ENCODE results near the gene CCDC68. TPM values are rescaled to one million over a fixed set of nuclear protein-coding genes. Genes with fewer than 3 reads are reported as not detected.

The CCDC68 gene
- total RNA-seq, 4 donors from 2014 or later, result 1.1 to 1.5 (median 1.3) TPM

DNA sequence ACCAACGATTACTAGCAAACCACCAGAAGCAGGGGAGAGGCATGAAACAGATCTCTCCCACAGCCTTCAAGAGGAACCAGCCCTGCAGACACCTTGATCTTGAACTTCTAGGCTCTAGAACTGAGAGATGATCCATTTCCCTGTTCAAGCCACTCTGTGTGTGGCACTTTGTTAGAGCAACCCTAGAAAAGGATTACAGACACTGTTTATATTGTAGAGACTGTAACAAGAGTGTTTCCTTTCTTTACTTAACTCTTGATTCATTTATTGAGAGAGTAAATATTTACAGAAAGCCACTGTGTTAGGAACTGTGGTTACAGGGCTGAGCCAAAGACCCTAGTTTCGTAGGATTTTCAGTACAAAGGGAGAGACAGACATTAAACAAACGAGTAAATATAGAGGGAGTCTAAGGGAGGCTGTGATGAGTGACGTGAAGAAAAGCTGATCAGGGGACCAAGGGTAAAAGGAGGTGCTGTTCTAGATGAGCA is 10.9 kb downstream of the CCDC68 start:
- DNase-seq (ENCODE audit: low spot score in 2 of 2), result no peak
- TF ChIP-seq, protein P1, sequence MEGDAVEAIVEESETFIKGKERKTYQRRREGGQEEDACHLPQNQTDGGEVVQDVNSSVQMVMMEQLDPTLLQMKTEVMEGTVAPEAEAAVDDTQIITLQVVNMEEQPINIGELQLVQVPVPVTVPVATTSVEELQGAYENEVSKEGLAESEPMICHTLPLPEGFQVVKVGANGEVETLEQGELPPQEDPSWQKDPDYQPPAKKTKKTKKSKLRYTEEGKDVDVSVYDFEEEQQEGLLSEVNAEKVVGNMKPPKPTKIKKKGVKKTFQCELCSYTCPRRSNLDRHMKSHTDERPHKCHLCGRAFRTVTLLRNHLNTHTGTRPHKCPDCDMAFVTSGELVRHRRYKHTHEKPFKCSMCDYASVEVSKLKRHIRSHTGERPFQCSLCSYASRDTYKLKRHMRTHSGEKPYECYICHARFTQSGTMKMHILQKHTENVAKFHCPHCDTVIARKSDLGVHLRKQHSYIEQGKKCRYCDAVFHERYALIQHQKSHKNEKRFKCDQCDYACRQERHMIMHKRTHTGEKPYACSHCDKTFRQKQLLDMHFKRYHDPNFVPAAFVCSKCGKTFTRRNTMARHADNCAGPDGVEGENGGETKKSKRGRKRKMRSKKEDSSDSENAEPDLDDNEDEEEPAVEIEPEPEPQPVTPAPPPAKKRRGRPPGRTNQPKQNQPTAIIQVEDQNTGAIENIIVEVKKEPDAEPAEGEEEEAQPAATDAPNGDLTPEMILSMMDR (IDR thresholded peaks at IDR 0.05), result no peak
- TF ChIP-seq POLR2A (IDR thresholded peaks at IDR 0.05), result no peak
- no peak overlapping the region for H3K4me3 ChIP-seq (ENCODE audit: low read depth, poor library complexity, severe bottlenecking)
- 77 to 82% methylated on average over 4 of the region's 4 CpGs for WGBS, 2 donors
- intact Hi-C loops (cut with DNase I; ENCODE audit: low total_unique reads), result no loop called here

DNA sequence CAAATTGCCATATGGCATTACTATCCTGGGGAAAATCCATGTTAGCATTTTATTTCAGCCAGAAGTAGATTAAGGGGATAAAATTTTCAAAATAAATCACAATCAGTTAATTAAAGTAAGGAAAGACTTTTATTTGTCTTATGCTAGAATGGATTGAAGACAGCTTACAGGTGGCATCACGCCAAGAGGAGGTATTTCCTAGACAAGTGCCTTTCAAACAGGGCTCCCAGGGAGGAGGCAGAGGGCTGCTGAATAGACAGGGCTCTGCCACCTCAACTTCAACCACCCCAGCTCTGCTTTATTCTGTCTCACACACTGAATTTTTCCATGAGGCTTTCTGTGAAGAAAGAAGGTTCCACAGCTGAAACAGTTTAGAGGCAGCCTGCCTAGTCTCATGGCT is 12.2 kb downstream of the CCDC68 start:
- TF ChIP-seq, protein P1 (IDR thresholded peaks at IDR 0.05), result no peak

DNA sequence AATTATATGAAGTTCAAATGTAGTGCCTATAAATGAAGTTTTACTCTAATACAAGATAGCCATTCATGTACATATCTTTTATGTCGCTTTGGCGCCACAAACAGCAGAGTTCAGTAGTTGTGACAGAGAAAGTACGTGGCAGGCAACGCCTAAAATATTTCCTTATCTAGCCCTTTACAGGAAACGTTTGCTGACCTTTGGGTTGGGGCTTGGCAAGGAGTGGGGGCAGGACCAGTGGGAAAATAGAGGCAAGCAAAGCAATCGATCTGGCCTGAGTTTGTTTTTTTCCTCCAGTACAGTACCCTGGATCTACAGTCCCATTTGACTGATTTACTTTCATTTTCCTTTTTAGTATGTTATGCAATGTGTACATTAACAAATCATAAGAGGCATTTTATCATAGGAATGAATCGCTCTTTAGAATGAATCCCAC is 13.1 kb downstream of the CCDC68 start:
- H3K4me3 ChIP-seq (ENCODE audit: low read depth, poor library complexity, severe bottlenecking), result peak overlapping the region; percentile 25
- WGBS, 2 donors, result 21 to 25% methylated on average over 7 of the region's 7 CpGs
- DNase-seq (ENCODE audit: low spot score in 2 of 2), result no peak
- intact Hi-C loops (cut with DNase I; ENCODE audit: low total_unique reads), result no loop called here
- TF ChIP-seq, protein P1 (IDR thresholded peaks at IDR 0.05), result no peak
- no peak for TF ChIP-seq POLR2A (IDR thresholded peaks at IDR 0.05)

More for the DNA sequence above, 12.2 kb downstream of the CCDC68 start:
- DNase-seq (ENCODE audit: low spot score in 2 of 2), result no peak
- 43 to 44% methylated on average over 1 of the region's 1 CpG for WGBS, 2 donors
- intact Hi-C loops (cut with DNase I; ENCODE audit: low total_unique reads), result no loop called here
- H3K4me3 ChIP-seq (ENCODE audit: low read depth, poor library complexity, severe bottlenecking), result no peak overlapping the region

DNA sequence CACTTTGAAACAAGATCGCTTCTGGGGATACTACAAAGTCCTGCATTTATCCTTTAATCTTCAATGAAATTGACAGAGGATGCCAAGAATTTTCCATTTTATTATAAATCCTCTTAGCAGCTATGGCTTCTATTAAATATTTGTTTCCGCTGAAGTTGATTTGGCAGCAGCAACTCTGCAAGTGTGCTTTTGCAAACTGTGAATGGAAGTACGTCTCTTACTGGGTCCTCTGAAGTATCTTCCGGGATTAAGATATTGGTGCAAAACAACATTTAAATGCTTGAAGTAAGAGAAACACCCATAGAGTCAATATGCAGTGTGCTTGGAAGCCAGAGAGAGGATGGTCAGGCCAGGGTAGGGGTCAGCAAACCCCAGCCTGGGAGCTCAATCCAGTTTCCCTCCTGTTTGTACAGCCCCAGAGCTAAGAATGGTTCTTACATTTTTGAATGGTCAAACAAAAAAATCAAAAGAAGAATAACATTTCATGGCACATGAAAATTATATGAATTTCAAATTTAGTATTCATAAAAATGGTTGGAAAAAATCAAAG is 13.6 kb downstream of the CCDC68 start:
- intact Hi-C loops (cut with DNase I; ENCODE audit: low total_unique reads), result no loop called here
- TF ChIP-seq POLR2A (IDR thresholded peaks at IDR 0.05), result no peak
- TF ChIP-seq, protein P1 (IDR thresholded peaks at IDR 0.05), result no peak
- 41 to 55% methylated on average over 4 of the region's 4 CpGs for WGBS, 2 donors
- DNase-seq (ENCODE audit: low spot score in 2 of 2), result no peak
- no peak overlapping the region for H3K4me3 ChIP-seq (ENCODE audit: low read depth, poor library complexity, severe bottlenecking)

DNA sequence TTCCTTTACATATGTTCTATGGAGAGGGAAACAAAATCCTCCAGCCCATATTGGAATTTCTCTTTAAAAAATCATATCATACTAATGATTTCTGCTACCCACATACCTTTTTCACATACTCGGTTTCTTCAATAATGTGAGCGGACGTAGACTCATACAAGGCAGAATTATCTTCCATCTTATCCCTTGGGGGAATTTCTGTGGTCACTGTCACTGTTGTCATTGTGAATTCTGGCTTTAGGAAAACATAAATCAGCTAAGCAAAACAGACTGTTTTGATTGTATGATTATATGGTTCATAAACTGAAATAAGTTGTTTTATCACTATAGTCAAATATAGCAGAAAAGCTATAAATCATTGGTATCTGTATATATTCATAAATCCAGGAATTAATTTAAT is 16.7 kb downstream of the CCDC68 start:
- intact Hi-C loops (cut with DNase I; ENCODE audit: low total_unique reads), result no loop called here
- WGBS, 2 donors, result 83 to 91% methylated on average over 3 of the region's 3 CpGs
- DNase-seq (ENCODE audit: low spot score in 2 of 2), result no peak
- H3K4me3 ChIP-seq (ENCODE audit: low read depth, poor library complexity, severe bottlenecking), result no peak overlapping the region
- TF ChIP-seq, protein P1 (IDR thresholded peaks at IDR 0.05), result no peak
- no peak for TF ChIP-seq POLR2A (IDR thresholded peaks at IDR 0.05)

DNA sequence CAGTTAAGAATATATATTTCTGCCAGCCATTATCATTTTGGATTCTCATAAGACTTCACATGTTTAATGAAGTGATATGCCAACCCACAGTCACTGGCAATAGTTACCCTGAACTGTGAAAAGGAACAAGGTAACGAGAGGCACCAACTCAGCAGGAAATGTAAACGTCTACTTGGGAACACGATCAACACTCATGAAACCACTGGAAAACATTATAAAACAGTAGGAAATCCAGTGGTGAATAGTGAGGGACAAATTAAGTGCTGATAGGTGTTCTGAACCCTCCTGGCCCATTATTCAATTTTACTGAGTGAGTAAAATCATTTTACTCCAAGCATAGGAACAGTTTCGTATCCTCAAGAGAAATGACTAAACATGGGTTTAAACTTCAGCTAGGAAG is 17.1 kb downstream of the CCDC68 start:
- H3K4me3 ChIP-seq (ENCODE audit: low read depth, poor library complexity, severe bottlenecking), result no peak overlapping the region
- intact Hi-C loops (cut with DNase I; ENCODE audit: low total_unique reads), result no loop called here
- DNase-seq (ENCODE audit: low spot score in 2 of 2), result no peak
- TF ChIP-seq, protein P1 (IDR thresholded peaks at IDR 0.05), result no peak
- no peak for TF ChIP-seq POLR2A (IDR thresholded peaks at IDR 0.05)
- WGBS, 2 donors, result 72 to 88% methylated on average over 4 of the region's 4 CpGs

Data from lower leg skin (tissue), 4 donors.